ENCODE data around the gene GHR. TPM values are rescaled to one million over a fixed set of nuclear protein-coding genes. Genes with fewer than 3 reads are reported as not detected.
A peak's percentile ranks its signal among the peaks of the same experiment; 100 is the strongest.

The GHR gene
- total RNA-seq, 4 donors from 2014 or later: 38.9 to 105 (median 74.8) TPM

DNA sequence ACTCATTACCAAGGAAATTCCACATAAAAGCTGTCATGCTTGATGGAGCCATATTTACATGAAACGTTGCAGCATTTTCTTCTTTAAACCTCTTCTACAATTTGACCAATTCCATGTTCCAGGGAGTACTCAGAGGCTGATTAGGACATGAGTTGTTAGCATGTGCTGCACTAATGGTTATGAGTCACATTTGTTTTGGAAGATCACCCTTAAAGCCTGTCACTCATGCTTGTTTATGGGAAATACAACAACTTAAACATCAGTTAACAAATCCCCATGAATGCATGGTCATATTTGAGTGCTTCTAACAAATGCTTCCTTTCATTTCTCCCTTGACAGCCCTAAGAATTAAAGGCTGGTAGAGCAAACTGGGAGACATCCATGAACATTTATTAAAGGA is 156.1 kb downstream of the GHR start:
- in situ Hi-C loops (cut with MboI; ENCODE audit: low sequenced_read_pairs in 4 of 4): no loop called here
- Histone ChIP-seq H3K27ac (peak overlapping the region; percentile 71 to 84 (median 76)), H3K9me3 (no peaks in the 10 kb centered on the region), H3K4me1 (peaks cover 24 to 34% of the 10 kb centered on the region in 2 donors), H3K27me3 (no peaks in the 10 kb centered on the region), H3K36me3 (no peaks in the 10 kb centered on the region), H3K4me3 (peak overlapping the region in 1 of 4 donors; percentile 30)
- peak; percentile 85 to 93 for ATAC-seq
- no peak for DNase-seq
- intact Hi-C loops (cut with DNase I; ENCODE audit: low total_unique reads): no loop called here
- TF ChIP-seq POLR2A (IDR thresholded peaks at IDR 0.05) (peak in 1 of 2 donors; percentile 44), CTCF (IDR thresholded peaks at IDR 0.05 in 4 of 5, conservative IDR thresholded peaks at IDR 0.05 in 1 of 5) (no peak)

DNA sequence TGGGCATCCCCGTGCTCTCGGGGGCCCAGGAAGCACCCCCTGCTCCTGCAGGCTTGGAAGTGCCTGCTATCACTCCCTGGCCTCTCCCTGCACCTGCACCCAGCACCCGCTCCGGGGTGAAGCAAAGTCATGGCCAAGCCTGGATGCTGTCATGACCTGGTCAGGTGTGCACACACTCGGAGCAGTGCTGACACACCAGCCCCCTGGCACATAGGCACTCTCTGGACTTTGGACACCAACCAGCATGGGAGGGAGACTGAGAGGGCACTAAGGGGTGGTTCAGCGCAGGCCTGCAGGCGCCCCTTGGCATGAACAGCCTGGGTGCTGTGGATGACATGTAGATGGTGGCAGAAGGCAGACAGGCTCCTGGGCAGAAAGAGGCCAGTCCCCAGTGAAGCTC is 158.6 kb downstream of the GHR start:
- DNase-seq: no peak
- H3K27ac ChIP-seq: peak overlapping the region; percentile 78 to 84 (median 80)
- no peaks in the 10 kb centered on the region for H3K9me3 ChIP-seq
- H3K27me3 ChIP-seq: no peaks in the 10 kb centered on the region
- H3K4me3 ChIP-seq: no peak overlapping the region
- in situ Hi-C loops (cut with MboI; ENCODE audit: low sequenced_read_pairs in 4 of 4) (loop anchor here in 1 of 4 donors (10.0 kb wide), 2 partner anchors 67 to 157 kb away; partner anchors contain the start of gene GHR), intact Hi-C loops (cut with DNase I; ENCODE audit: low total_unique reads) (loop anchor here (10.0 kb wide), 1 partner anchor 677 kb away; the partner anchor contains the start of gene RIMOC1)
- peaks cover 49 to 56% of the 10 kb centered on the region in 2 donors for H3K4me1 ChIP-seq
- H3K36me3 ChIP-seq: no peaks in the 10 kb centered on the region
- no peak for TF ChIP-seq POLR2A (IDR thresholded peaks at IDR 0.05)
- no peak for TF ChIP-seq CTCF (IDR thresholded peaks at IDR 0.05 in 4 of 5, conservative IDR thresholded peaks at IDR 0.05 in 1 of 5)
- no peak for ATAC-seq

DNA sequence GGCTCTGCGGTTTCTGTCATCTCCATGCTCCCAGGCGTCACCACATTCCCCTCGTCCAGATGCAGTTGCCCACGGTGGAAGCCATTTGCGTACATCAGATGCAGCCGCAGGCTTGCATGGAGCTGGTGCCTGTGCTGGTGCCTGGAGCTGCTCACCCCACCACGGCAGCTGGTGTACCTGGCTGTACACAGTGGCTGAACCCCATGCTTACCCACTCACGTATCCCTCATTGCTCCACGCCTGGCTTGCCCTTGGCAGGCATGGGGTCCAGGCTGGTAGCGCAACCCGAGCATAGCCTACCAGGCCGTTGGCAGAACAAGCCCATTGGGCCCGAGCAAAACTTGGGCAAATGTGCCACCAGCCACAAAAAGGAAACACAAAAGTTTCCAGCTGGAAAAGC is 159.5 kb downstream of the GHR start:
- H3K27ac ChIP-seq: peak overlapping the region; percentile 78 to 84 (median 80)
- ATAC-seq (no peak), DNase-seq (no peak)
- TF ChIP-seq CTCF (IDR thresholded peaks at IDR 0.05 in 4 of 5, conservative IDR thresholded peaks at IDR 0.05 in 1 of 5) (no peak), POLR2A (IDR thresholded peaks at IDR 0.05) (no peak)
- H3K4me1 ChIP-seq: peaks cover 58 to 61% of the 10 kb centered on the region in 2 donors
- no peaks in the 10 kb centered on the region for H3K9me3 ChIP-seq
- intact Hi-C loops (cut with DNase I; ENCODE audit: low total_unique reads): loop anchor here (10.0 kb wide), 1 partner anchor 678 kb away; the partner anchor contains the start of gene RIMOC1
- no peak overlapping the region for H3K4me3 ChIP-seq
- H3K36me3 ChIP-seq: no peaks in the 10 kb centered on the region
- H3K27me3 ChIP-seq: no peaks in the 10 kb centered on the region
- in situ Hi-C loops (cut with MboI; ENCODE audit: low sequenced_read_pairs in 4 of 4): loop anchor here in 1 of 4 donors (10.0 kb wide), 2 partner anchors 68 to 158 kb away; partner anchors contain the start of gene GHR

DNA sequence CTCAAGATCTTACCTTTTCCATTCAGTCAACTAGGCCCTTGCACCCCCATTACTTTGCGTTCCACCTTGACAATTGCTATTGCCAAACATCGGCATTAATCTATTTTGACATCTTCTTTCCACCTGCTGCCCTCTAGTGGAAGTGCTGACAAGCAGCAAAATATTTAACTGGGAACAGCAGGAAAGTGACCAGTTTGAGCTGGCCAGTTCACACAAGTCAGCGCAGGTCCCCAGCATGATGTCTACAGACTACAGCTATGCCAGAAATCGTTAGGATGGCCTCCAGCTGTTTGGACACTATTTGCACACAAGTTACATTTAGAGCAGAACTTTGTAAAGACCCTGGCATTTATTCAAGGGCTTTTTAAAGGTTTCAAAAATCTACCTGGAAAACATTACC is 160.1 kb downstream of the GHR start:
- peaks cover 61 to 63% of the 10 kb centered on the region in 2 donors for H3K4me1 ChIP-seq

More for the DNA sequence above, 160.1 kb downstream of the GHR start:
- H3K27ac ChIP-seq: peak overlapping the region; percentile 78 to 84 (median 80)
- intact Hi-C loops (cut with DNase I; ENCODE audit: low total_unique reads): loop anchor here (10.0 kb wide), 1 partner anchor 679 kb away; the partner anchor contains the start of gene RIMOC1
- H3K27me3 ChIP-seq: no peaks in the 10 kb centered on the region
- in situ Hi-C loops (cut with MboI; ENCODE audit: low sequenced_read_pairs in 4 of 4): loop anchor here in 1 of 4 donors (10.0 kb wide), 2 partner anchors 69 to 159 kb away; partner anchors contain the start of gene GHR
- H3K4me3 ChIP-seq: no peak overlapping the region
- no peaks in the 10 kb centered on the region for H3K9me3 ChIP-seq
- TF ChIP-seq POLR2A (IDR thresholded peaks at IDR 0.05) (no peak), CTCF (IDR thresholded peaks at IDR 0.05 in 4 of 5, conservative IDR thresholded peaks at IDR 0.05 in 1 of 5) (peak; percentile 79 to 87 (median 83))
- no peaks in the 10 kb centered on the region for H3K36me3 ChIP-seq
- ATAC-seq (peak; percentile 23 to 45), DNase-seq (peak; percentile 53 to 70)
